ENCODE measurements around the gene AGPAT1. TPM values are rescaled to one million over a fixed set of nuclear protein-coding genes. Genes with fewer than 3 reads are reported as not detected.

Gene AGPAT1
- polyA plus RNA-seq, 1 experiment: 158 TPM

DNA sequence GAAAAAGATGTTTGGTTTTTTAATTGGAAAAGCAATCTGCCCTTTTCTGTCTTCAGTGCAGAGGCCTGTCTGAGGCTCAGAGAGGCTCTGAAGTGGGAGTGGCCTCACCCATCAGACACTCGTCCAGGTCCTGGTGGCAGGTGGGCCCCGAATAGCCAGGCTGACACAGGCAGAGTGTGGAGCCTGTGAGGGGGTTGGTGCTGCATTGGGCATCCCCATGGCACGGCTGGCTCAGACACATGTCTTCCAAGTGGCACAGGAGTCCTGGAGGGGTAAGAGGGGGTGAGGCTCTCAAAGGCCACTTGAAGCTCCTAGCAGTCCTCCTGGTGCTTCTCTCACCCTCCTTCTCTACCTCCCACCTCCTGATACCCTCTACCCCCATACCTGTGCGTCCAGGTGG, 44.1 kb upstream of the AGPAT1 start:
- TF ChIP-seq, protein P1, sequence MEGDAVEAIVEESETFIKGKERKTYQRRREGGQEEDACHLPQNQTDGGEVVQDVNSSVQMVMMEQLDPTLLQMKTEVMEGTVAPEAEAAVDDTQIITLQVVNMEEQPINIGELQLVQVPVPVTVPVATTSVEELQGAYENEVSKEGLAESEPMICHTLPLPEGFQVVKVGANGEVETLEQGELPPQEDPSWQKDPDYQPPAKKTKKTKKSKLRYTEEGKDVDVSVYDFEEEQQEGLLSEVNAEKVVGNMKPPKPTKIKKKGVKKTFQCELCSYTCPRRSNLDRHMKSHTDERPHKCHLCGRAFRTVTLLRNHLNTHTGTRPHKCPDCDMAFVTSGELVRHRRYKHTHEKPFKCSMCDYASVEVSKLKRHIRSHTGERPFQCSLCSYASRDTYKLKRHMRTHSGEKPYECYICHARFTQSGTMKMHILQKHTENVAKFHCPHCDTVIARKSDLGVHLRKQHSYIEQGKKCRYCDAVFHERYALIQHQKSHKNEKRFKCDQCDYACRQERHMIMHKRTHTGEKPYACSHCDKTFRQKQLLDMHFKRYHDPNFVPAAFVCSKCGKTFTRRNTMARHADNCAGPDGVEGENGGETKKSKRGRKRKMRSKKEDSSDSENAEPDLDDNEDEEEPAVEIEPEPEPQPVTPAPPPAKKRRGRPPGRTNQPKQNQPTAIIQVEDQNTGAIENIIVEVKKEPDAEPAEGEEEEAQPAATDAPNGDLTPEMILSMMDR (IDR thresholded peaks at IDR 0.05; ENCODE audit: insufficient read depth, low read depth, low read length): no peak
- ChIA-PET CTCF (no interaction called here), POLR2A (no interaction called here)
- H3K27me3 ChIP-seq (ENCODE audit: control insufficient read depth, insufficient read depth, low read length): peaks cover 12% of the 10 kb centered on the region
- no peak for DNase-seq (ENCODE audit: low read depth)
- no peak overlapping the region for H3K4me3 ChIP-seq (ENCODE audit: low read depth, low read length)
- H3K36me3 ChIP-seq (ENCODE audit: control insufficient read depth, insufficient read depth, low read length): no peaks in the 10 kb centered on the region

DNA sequence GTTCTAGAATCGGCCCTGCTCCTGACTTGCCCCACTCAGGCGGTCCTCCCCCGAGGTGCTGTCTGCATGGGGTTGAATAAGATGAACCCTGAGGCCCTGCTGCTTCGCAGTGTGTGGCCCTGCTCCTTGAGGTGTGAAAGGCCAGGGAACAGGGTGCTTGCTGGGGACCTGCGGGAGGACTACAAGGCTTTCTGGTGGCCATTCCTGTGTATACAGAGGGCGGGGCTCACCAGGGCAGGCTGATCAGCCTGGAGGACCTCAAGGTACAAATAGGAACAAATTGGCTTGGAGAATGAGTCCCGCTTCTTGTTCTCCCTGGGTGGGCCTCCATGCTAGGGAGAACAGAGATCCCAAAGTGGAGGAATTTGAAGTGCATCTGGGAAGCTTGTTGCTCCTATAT, 42.3 kb upstream of the AGPAT1 start:
- TF ChIP-seq, protein P1 (IDR thresholded peaks at IDR 0.05; ENCODE audit: insufficient read depth, low read depth, low read length): no peak
- ChIA-PET CTCF (interaction anchor here (1.0 kb wide), 1 partner anchor 129 kb away, joined by 3 read pairs; no protein-coding TSS in a partner anchor), POLR2A (no interaction called here)
- no peak for DNase-seq (ENCODE audit: low read depth)
- H3K27me3 ChIP-seq (ENCODE audit: control insufficient read depth, insufficient read depth, low read length): peaks cover 14% of the 10 kb centered on the region
- H3K4me3 ChIP-seq (ENCODE audit: low read depth, low read length): no peak overlapping the region
- no peaks in the 10 kb centered on the region for H3K36me3 ChIP-seq (ENCODE audit: control insufficient read depth, insufficient read depth, low read length)

DNA sequence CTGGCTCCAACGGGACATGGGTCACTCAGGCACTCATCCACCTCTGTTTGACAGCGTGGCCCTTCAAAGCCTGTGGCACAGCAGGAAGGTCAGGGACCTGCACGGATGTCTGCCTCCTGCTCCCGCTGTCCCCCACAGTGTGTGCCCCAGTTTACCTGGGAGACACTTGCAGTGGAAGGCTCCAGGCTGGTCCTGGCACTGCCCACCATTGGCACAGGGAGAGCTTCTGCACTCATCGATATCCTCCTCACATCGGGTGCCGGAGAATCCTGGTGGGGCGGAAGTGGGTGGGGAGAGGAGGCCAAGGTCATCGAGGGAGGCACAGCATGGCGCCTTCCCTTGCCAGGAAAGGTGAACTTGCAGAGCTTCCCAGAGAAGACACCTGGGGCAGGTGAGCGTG, 41.1 kb upstream of the AGPAT1 start:
- TF ChIP-seq, protein P1 (IDR thresholded peaks at IDR 0.05; ENCODE audit: insufficient read depth, low read depth, low read length): no peak
- CTCF ChIA-PET: no interaction called here
- H3K27me3 ChIP-seq (ENCODE audit: control insufficient read depth, insufficient read depth, low read length): peaks cover 16% of the 10 kb centered on the region
- H3K36me3 ChIP-seq (ENCODE audit: control insufficient read depth, insufficient read depth, low read length): no peaks in the 10 kb centered on the region
- POLR2A ChIA-PET: no interaction called here
- DNase-seq (ENCODE audit: low read depth): no peak
- no peak overlapping the region for H3K4me3 ChIP-seq (ENCODE audit: low read depth, low read length)

DNA sequence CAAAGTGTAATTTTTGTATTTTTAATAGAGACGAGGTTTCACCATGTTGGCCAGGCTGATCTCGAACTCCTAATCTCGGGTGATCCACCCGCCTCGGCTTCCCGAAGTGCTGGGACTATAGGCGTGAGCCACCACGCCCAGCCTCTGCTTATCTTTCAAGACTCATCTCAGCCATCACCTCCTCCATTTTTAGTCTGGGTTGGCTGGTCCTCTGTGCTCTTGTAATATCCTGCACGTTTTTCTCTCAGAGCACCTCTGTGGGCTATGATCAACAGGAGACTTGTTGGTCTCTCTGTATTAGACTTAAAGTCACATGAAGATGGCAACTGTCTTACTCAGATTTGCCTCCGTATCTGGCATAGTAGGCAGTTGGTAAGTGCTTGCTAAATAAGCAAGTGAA, 40.4 kb upstream of the AGPAT1 start:
- Histone ChIP-seq H3K27me3 (ENCODE audit: control insufficient read depth, insufficient read depth, low read length) (peaks cover 16% of the 10 kb centered on the region), H3K36me3 (ENCODE audit: control insufficient read depth, insufficient read depth, low read length) (no peaks in the 10 kb centered on the region), H3K4me3 (ENCODE audit: low read depth, low read length) (no peak overlapping the region)
- POLR2A ChIA-PET: no interaction called here
- no peak for DNase-seq (ENCODE audit: low read depth)
- TF ChIP-seq, protein P1 (IDR thresholded peaks at IDR 0.05; ENCODE audit: insufficient read depth, low read depth, low read length): no peak
- CTCF ChIA-PET: no interaction called here

DNA sequence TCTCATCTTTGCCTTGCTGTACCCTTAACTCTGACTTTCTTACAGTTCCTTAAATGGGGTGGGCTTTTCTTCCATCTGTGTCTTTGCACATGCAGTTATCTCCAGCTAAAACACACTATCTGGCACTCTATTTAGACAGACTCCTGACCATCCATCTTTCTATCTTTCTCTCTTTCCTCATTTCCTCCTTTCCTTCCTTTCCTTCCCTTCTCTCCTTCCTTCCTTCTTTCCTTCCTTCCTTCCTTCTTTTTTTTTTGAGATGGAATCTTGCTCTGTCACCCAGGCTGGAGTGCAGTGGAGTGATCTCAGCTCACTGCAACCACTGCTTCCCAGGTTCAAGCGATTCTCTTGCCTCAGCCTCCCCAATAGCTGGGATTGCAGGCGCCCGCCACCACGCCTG, 39.7 kb upstream of the AGPAT1 start:
- Histone ChIP-seq H3K36me3 (ENCODE audit: control insufficient read depth, insufficient read depth, low read length) (no peaks in the 10 kb centered on the region), H3K27me3 (ENCODE audit: control insufficient read depth, insufficient read depth, low read length) (peaks cover 16% of the 10 kb centered on the region), H3K4me3 (ENCODE audit: low read depth, low read length) (no peak overlapping the region)
- TF ChIP-seq, protein P1 (IDR thresholded peaks at IDR 0.05; ENCODE audit: insufficient read depth, low read depth, low read length): no peak
- ChIA-PET POLR2A (no interaction called here), CTCF (interaction anchor here (1.6 kb wide), 1 partner anchor 30 kb away, joined by 5 read pairs; no protein-coding TSS in a partner anchor)
- no peak for DNase-seq (ENCODE audit: low read depth)

Measured in BJ (cell line).